Gastrocnemius medialis (tissue), 4 donors: Measurements from ENCODE around the gene DZIP3.

Source experiments
- CTCF ChIP-seq, 5 experiments: fragments of 450-650 bp in 3 of 5; fragments of 200-600 bp in 2 of 5; sonication (generic) in 2 of 5; IDR thresholded peaks in 4 of 5; conservative IDR thresholded peaks in 1 of 5; 1 replicate in 4 of 5; 2 replicates in 1 of 5; pipeline ENCODE4 v1.5.1; 2016 to 2019; ENCODE audit warnings: antibody characterized with exemption in 5 of 5, mild to moderate bottlenecking in 3 of 5, moderate library complexity in 3 of 5
- POLR2A ChIP-seq, 2 donors: fragments of 450-650 bp; IDR thresholded peaks; one replicate each; pipeline ENCODE4 v1.6.1; 2017; ENCODE audit warnings: antibody characterized with exemption in 2 of 2, mild to moderate bottlenecking in 2 of 2, moderate library complexity in 2 of 2

GRCh38 chr3:108722724-108723123 lies 133.2 kb downstream of the DZIP3 start:
- TF ChIP-seq CTCF (IDR thresholded peaks at IDR 0.05 in 4 of 5, conservative IDR thresholded peaks at IDR 0.05 in 1 of 5) (no peak), POLR2A (IDR thresholded peaks at IDR 0.05) (no peak)
